B cell (primary cell): ENCODE measurements around the gene ASIC1. TPM values are rescaled to one million over a fixed set of nuclear protein-coding genes. Genes with fewer than 3 reads are reported as not detected.

Experiments
- ATAC-seq: fragments of 200-7000 bp; cut with Tn5 transposase; one replicate; pipeline ENCODE4 v1.10.0; 2021; ENCODE audit warnings: low read depth, mild to moderate bottlenecking, moderate number of reproducible peaks, moderate library complexity
- CTCF ChIA-PET: fragments of 350-600 bp; sonication (Branson Sonifier 250); formaldehyde crosslinking; loops from one replicate; lab custom pipeline; 2021; ENCODE audit warnings: antibody characterized with exemption, inconsistent platforms; lab: Charles Lee
- POLR2A ChIA-PET: fragments of 350-600 bp; sonication (Branson Sonifier 250); formaldehyde crosslinking; loops from one replicate; lab custom pipeline; 2021; ENCODE audit warnings: antibody characterized with exemption; lab: Charles Lee
- DNase-seq: peaks from one replicate; pipeline ENCODE4 v3.0.0; 2013
- H2AFZ ChIP-seq: 2 replicates; pipeline ENCODE4 v1.6.1; 2012; ENCODE audit warnings: mild to moderate bottlenecking, low read depth, low read length; ENCODE audit not compliant: insufficient read depth, poor library complexity, severe bottlenecking
- H3K27ac ChIP-seq, 2 donors: 1 replicate in 1 of 2; 2 replicates in 1 of 2; pipeline ENCODE4 v1.5.1; 2012 to 2013; ENCODE audit warnings: low read length in 2 of 2, mild to moderate bottlenecking in 2 of 2, moderate library complexity in 1 of 2
- H3K27me3 ChIP-seq, 4 experiments: fragments of 200-600 bp in 1 of 4; sonication (generic) in 1 of 4; replicated peaks in 1 of 4; 1 replicate in 2 of 4; 2 replicates in 2 of 4; pipeline versions ENCODE4 v1.6.1 to v1.7.0; 2013 to 2016; ENCODE audit warnings: low read length in 3 of 4, mild to moderate bottlenecking in 2 of 4, mixed read lengths in 1 of 4, moderate library complexity in 1 of 4; ENCODE audit not compliant: insufficient read depth in 4 of 4, control insufficient read depth in 3 of 4; ENCODE audit errors: control extremely low read depth in 1 of 4
- H3K36me3 ChIP-seq, 2 experiments: replicated peaks in 1 of 2; 1 replicate in 1 of 2; 2 replicates in 1 of 2; pipeline versions ENCODE4 v1.6.1 to v1.7.1; 2013; ENCODE audit warnings: low read length in 1 of 2; ENCODE audit not compliant: insufficient read depth in 2 of 2, control insufficient read depth in 1 of 2; ENCODE audit errors: control extremely low read depth in 1 of 2, extremely low read depth in 1 of 2
- H3K4me1 ChIP-seq, 2 donors: fragments of 200-600 bp in 1 of 2; sonication (generic) in 1 of 2; 1 replicate in 1 of 2; 2 replicates in 1 of 2; pipeline versions ENCODE4 v1.5.1 to v1.6.1; 2013 to 2017; ENCODE audit warnings: low read length in 2 of 2; ENCODE audit not compliant: control insufficient read depth in 2 of 2, insufficient read depth in 2 of 2
- H3K4me2 ChIP-seq: replicated peaks from 2 replicates; pipeline ENCODE3; 2012; ENCODE audit warnings: mild to moderate bottlenecking, low read depth, low read length; ENCODE audit not compliant: poor library complexity, severe bottlenecking
- H3K4me3 ChIP-seq, 5 experiments: fragments of 200-600 bp in 1 of 5; sonication (generic) in 1 of 5; 1 replicate in 3 of 5; 2 replicates in 2 of 5; pipeline versions ENCODE4 v1.5.1 to v1.7.0; 2011 to 2016; ENCODE audit warnings: low read length in 4 of 5, mild to moderate bottlenecking in 4 of 5, low read depth in 2 of 5, control low read depth in 1 of 5, moderate library complexity in 1 of 5; ENCODE audit not compliant: insufficient read depth in 1 of 5; ENCODE audit errors: control extremely low read depth in 1 of 5, extremely low read depth in 1 of 5
- H3K79me2 ChIP-seq: fragments of 200-600 bp; sonication (generic); one replicate; pipeline ENCODE4 v1.6.0; 2016; ENCODE audit warnings: low read length; ENCODE audit not compliant: control insufficient read depth, insufficient read depth
- H3K9ac ChIP-seq: fragments of 200-600 bp; sonication (generic); 2 replicates; pipeline ENCODE4 v1.6.1; 2017; ENCODE audit warnings: mild to moderate bottlenecking, low read length, moderate library complexity
- H3K9me3 ChIP-seq, 3 donors: one replicate each; pipeline versions ENCODE4 v1.6.1 to v1.7.1; 2013; ENCODE audit warnings: low read length in 2 of 3; ENCODE audit not compliant: control insufficient read depth in 2 of 3, insufficient read depth in 1 of 3; ENCODE audit errors: control extremely low read depth in 1 of 3
- H4K20me1 ChIP-seq: 2 replicates; pipeline ENCODE4 v1.6.0; 2012; ENCODE audit warnings: mild to moderate bottlenecking, low read length; ENCODE audit not compliant: insufficient read depth, control insufficient read depth, poor library complexity, severe bottlenecking
- H3K27ac Mint-ChIP-seq: one replicate; pipeline ENCODE4 v1.8.0; 2021; ENCODE audit warnings: mixed read lengths
- H3K27me3 Mint-ChIP-seq: one replicate; pipeline ENCODE4 v1.8.0; 2021; ENCODE audit warnings: mixed read lengths
- H3K4me1 Mint-ChIP-seq: one replicate; pipeline ENCODE4 v1.8.0; 2021; ENCODE audit warnings: mixed read lengths
- H3K4me3 Mint-ChIP-seq: one replicate; pipeline ENCODE4 v1.8.0; 2021; ENCODE audit warnings: mixed read lengths
- H3K9me3 Mint-ChIP-seq: one replicate; pipeline ENCODE4 v1.8.0; 2022; ENCODE audit warnings: mixed read lengths; ENCODE audit not compliant: insufficient read depth
- CTCF ChIP-seq: fragments of 200-600 bp; IDR thresholded peaks from one replicate; pipeline ENCODE4 v1.8.0; 2022; ENCODE audit warnings: antibody characterized with exemption, mild to moderate bottlenecking
- EZH2 ChIP-seq: IDR thresholded peaks from 2 replicates; pipeline ENCODE4 v1.6.1; 2012; ENCODE audit warnings: borderline replicate concordance, low read depth, mild to moderate bottlenecking, moderate library complexity, low read length; ENCODE audit not compliant: insufficient read depth, poor library complexity, severe bottlenecking
- WGBS: methylation state at CpG from one replicate; pipeline ENCODE4 v1.1.5; 2013; ENCODE audit warnings: missing lambda C conversion rate; ENCODE audit not compliant: insufficient coverage; 5-methylcytosine and 5-hydroxymethylcytosine counted together
- intact Hi-C: fragments of 100-400 bp; cut with micrococcal nuclease; formaldehyde crosslinking; loops from one replicate; pipeline ENCODE4 v1.10.0; 2022
- polyA plus RNA-seq: library from polyadenylated mRNA; depleted of rRNA; stranded (reverse); fragments of >200 nt; gene quantifications from 2 replicates; pipeline ENCODE4 v1.2.3, GENCODE V29; 2012
- total RNA-seq, 2 donors: library from RNA; stranded (reverse); fragments of 120-200 nt in 1 of 2; gene quantifications; 1 replicate in 1 of 2; 2 replicates in 1 of 2; pipeline versions ENCODE4 v1.2.3 to v1.2.4, GENCODE V29; 2013 to 2022

ASIC1 gene
- total and polyA plus RNA-seq, 2 donors (not counting 1 experiment from before 2014, with no cell fraction given) = not detected

- Histone ChIP-seq H3K27me3 (peaks cover 0 to 55% (median 24%) of the 10 kb centered on the region in 4 experiments), H3K4me1 (peaks cover 22 to 23% of the 10 kb centered on the region in 2 donors), H3K4me2 (peak overlapping the region; percentile 94), H2AFZ (no peak overlapping the region), H3K27ac (no peak overlapping the region), H3K36me3 (no peaks in the 10 kb centered on the region), H4K20me1 (no peaks in the 10 kb centered on the region), H3K9ac (no peak overlapping the region), H3K4me3 (peak overlapping the region in 2 of 5 experiments; percentile 51 to 62), H3K79me2 (no peaks in the 10 kb centered on the region), H3K9me3 (peaks cover 0 to 4% (median 0%) of the 10 kb centered on the region in 3 donors)
- 13% methylated on average over 1 of the region's 3 CpGs for WGBS
- intact Hi-C loops = loop anchor here (5.0 kb wide), 1 partner anchor 189 kb away; no protein-coding TSS in a partner anchor
- CTCF ChIA-PET = interaction anchor here (0.7 to 4.8 kb wide), 16 partner anchors 9 to 279 kb away, joined by 3 to 90 read pairs (median 5); no protein-coding TSS in a partner anchor
- H3K9me3 Mint-ChIP-seq = no peaks in the 10 kb centered on the region
- POLR2A ChIA-PET = no interaction called here
- no peak overlapping the region for H3K27ac Mint-ChIP-seq
- peaks cover 20% of the 10 kb centered on the region for H3K4me1 Mint-ChIP-seq
- peaks cover 67% of the 10 kb centered on the region for H3K27me3 Mint-ChIP-seq
- ATAC-seq = no peak
- H3K4me3 Mint-ChIP-seq = peak overlapping the region; percentile 92
- no peak for DNase-seq
- TF ChIP-seq CTCF (no peak), EZH2 (no peak)
Observed at GRCh38 chr12:50056639-50056976, 788 bp upstream of the ASIC1 start.

GRCh38 chr12:50057896-50058670 lies 687 bp downstream of the ASIC1 start:
- H3K4me3 ChIP-seq = peak overlapping the region in 2 of 5 experiments; percentile 19 to 62
- WGBS = 27% methylated on average over 20 of the region's 30 CpGs
- TF ChIP-seq CTCF = no peak
- no peak for TF ChIP-seq EZH2
- CTCF ChIA-PET = interaction anchor here (0.6 to 4.2 kb wide), 5 partner anchors 13 to 281 kb away, joined by 3 to 23 read pairs (median 3); partner anchors contain the start of gene SMARCD1
- H3K9me3 ChIP-seq = peaks cover 0 to 4% (median 0%) of the 10 kb centered on the region in 3 donors
- no peak overlapping the region for H3K9ac ChIP-seq
- Mint-ChIP-seq H3K27ac (no peak overlapping the region), H3K27me3 (peaks cover 59% of the 10 kb centered on the region), H3K4me3 (peak overlapping the region; percentile 70), H3K9me3 (no peaks in the 10 kb centered on the region), H3K4me1 (peaks cover 19% of the 10 kb centered on the region)
- H3K4me1 ChIP-seq = peaks cover 22 to 23% of the 10 kb centered on the region in 2 donors
- peaks cover 0 to 47% (median 17%) of the 10 kb centered on the region in 4 experiments for H3K27me3 ChIP-seq
- H3K79me2 ChIP-seq = no peaks in the 10 kb centered on the region
- peak overlapping the region; percentile 94 for H3K4me2 ChIP-seq
- H2AFZ ChIP-seq = no peak overlapping the region
- no peaks in the 10 kb centered on the region for H4K20me1 ChIP-seq
- H3K36me3 ChIP-seq = no peaks in the 10 kb centered on the region
- POLR2A ChIA-PET = no interaction called here
- intact Hi-C loops = loop anchor here (5.0 kb wide), 1 partner anchor 191 kb away; no protein-coding TSS in a partner anchor
- DNase-seq (no peak), ATAC-seq (no peak)
- H3K27ac ChIP-seq = no peak overlapping the region
